GM12878 (cell line): ENCODE data around the gene CENPX. TPM values are rescaled to one million over a fixed set of nuclear protein-coding genes. Genes with fewer than 3 reads are reported as not detected.

Experiments used
- ATAC-seq: fragments of 200-7000 bp; cut with Tn5 transposase; 3 replicates; pipeline ENCODE4 v1.9.1; 2020; ENCODE audit warnings: mild to moderate bottlenecking, moderate library complexity
- BruUV-seq: library from RNA; stranded (reverse); fragments of 400-500 nt; replicated peaks from 2 replicates; lab custom pipeline; 2021; lab: Mats Ljungman, UMichigan
- CTCF ChIA-PET: fragments of 300-600 bp; sonication (Branson Sonifier 250); formaldehyde crosslinking; extraction: SDS; loops from one replicate; lab custom pipeline; 2021; ENCODE audit warnings: inconsistent platforms; lab: Yijun Ruan, JAX
- POLR2A ChIA-PET: fragments of 350-600 bp; formaldehyde crosslinking; extraction: SDS; loops from one replicate; lab custom pipeline; 2021; ENCODE audit warnings: inconsistent platforms; lab: Charles Lee
- RAD21 ChIA-PET: fragments of 300-600 bp; sonication (Branson Sonifier 250); formaldehyde crosslinking; loops from one replicate; lab custom pipeline; 2023; ENCODE audit warnings: antibody characterized with exemption; ENCODE audit not compliant: unreplicated experiment; lab: Charles Lee
- SMC1A ChIA-PET: fragments of 300-600 bp; sonication (Branson Sonifier 250); formaldehyde crosslinking; loops from one replicate; lab custom pipeline; 2023; ENCODE audit not compliant: unreplicated experiment, uncharacterized antibody; lab: Charles Lee
- DNase-seq: peaks from one replicate; pipeline ENCODE4 v3.0.0-alpha.2; 2011; ENCODE audit warnings: low read depth, low spot score
- FAIRE-seq: peaks from 3 replicates; lab custom pipeline; 2011; peaks lifted over from hg19 to GRCh38; lab: Jason Lieb, UNC
- H2AFZ ChIP-seq: 2 replicates; pipeline ENCODE4 v1.6.0; 2011; ENCODE audit warnings: low read depth, low read length, control low read depth; ENCODE audit not compliant: control insufficient read depth
- H3K27ac ChIP-seq: 2 replicates; pipeline ENCODE4 v1.5.1; 2011; ENCODE audit warnings: control low read depth; ENCODE audit not compliant: control insufficient read depth, insufficient read depth
- H3K27me3 ChIP-seq, 2 experiments: replicated peaks in 1 of 2; 2 replicates each; pipeline versions ENCODE4 v1.6.0 to v1.6.1; 2011; ENCODE audit warnings: low read length in 1 of 2; ENCODE audit not compliant: control insufficient read depth in 2 of 2, insufficient read depth in 2 of 2
- H3K36me3 ChIP-seq, 2 experiments: 2 replicates each; pipeline ENCODE4 v1.5.1; 2011; ENCODE audit warnings: low read length in 1 of 2; ENCODE audit not compliant: control insufficient read depth in 2 of 2, insufficient read depth in 2 of 2
- H3K4me1 ChIP-seq: 2 replicates; pipeline ENCODE4 v1.6.1; 2011; ENCODE audit warnings: mild to moderate bottlenecking, low read length, moderate library complexity, mixed read lengths; ENCODE audit not compliant: control insufficient read depth, insufficient read depth
- H3K4me2 ChIP-seq: 2 replicates; pipeline ENCODE4 v1.6.0; 2011; ENCODE audit warnings: control low read depth; ENCODE audit not compliant: control insufficient read depth, insufficient read depth
- H3K4me3 ChIP-seq: fragments of 200-600 bp; sonication (generic); 2 replicates; pipeline ENCODE4 v1.5.1; 2016
- H3K79me2 ChIP-seq: 2 replicates; pipeline ENCODE4 v1.6.0; 2011; ENCODE audit warnings: low read length; ENCODE audit not compliant: control insufficient read depth, insufficient read depth
- H3K9ac ChIP-seq: 2 replicates; pipeline ENCODE4 v1.8.0; 2011; ENCODE audit warnings: low read length, control low read depth, mixed read lengths; ENCODE audit not compliant: control insufficient read depth, insufficient read depth
- H3K9me3 ChIP-seq: replicated peaks from 3 replicates; pipeline ENCODE4 v1.5.1; 2011; ENCODE audit warnings: mild to moderate bottlenecking, low read length; ENCODE audit not compliant: control insufficient read depth, insufficient read depth
- H4K20me1 ChIP-seq: 2 replicates; pipeline ENCODE4 v1.6.0; 2011; ENCODE audit not compliant: control insufficient read depth, insufficient read depth
- BCL11A ChIP-seq: IDR thresholded peaks from 2 replicates; pipeline ENCODE4 v1.6.1; 2011; ENCODE audit warnings: low read depth, low read length
- EP300 ChIP-seq, 2 experiments: fragments of 150-350 bp in 1 of 2; IDR thresholded peaks; 2 replicates each; pipeline ENCODE4 v1.6.1; 2011 to 2012; ENCODE audit warnings: low read depth in 2 of 2, low read length in 2 of 2, borderline replicate concordance in 1 of 2, improper control_type of control experiment in 1 of 2, inconsistent platforms in 1 of 2; ENCODE audit not compliant: control insufficient read depth in 1 of 2
- KLF5 ChIP-seq: fragments of 450-650 bp; IDR thresholded peaks from 2 replicates; pipeline ENCODE4 v1.6.1; 2014; ENCODE audit warnings: mild to moderate bottlenecking; ENCODE audit not compliant: partially characterized antibody
- MYC ChIP-seq: IDR thresholded peaks from 2 replicates; pipeline ENCODE4 v1.6.1; 2011; ENCODE audit warnings: mild to moderate bottlenecking, low read length, moderate library complexity, inconsistent platforms; ENCODE audit not compliant: insufficient read depth, insufficient replicate concordance, insufficient read length, severe bottlenecking
- SUZ12 ChIP-seq: fragments of 200-600 bp; sonication (generic); IDR thresholded peaks from one replicate; pipeline ENCODE4 v1.6.1; 2018; ENCODE audit warnings: antibody characterized with exemption, mild to moderate bottlenecking; ENCODE audit not compliant: unreplicated experiment
- WGBS: methylation state at CpG from one replicate; pipeline ENCODE4 v1.1.6; 2016; ENCODE audit warnings: low lambda C conversion rate; ENCODE audit not compliant: insufficient replicate concordance, insufficient coverage; ENCODE audit errors: missing lambda C conversion rate; 5-methylcytosine and 5-hydroxymethylcytosine counted together
- in situ Hi-C: fragments of 300-500 bp; cut with MboI; formaldehyde crosslinking; loops from 9 replicates; pipeline ENCODE4 v1.14.3; 2018; ENCODE audit warnings: mixed read lengths
- intact Hi-C: fragments of 100-400 bp; cut with micrococcal nuclease; formaldehyde crosslinking; loops from one replicate; pipeline ENCODE4 v1.14.2; 2022; ENCODE audit not compliant: unreplicated experiment
- polyA plus RNA-seq, 11 experiments: library from polyadenylated mRNA; depleted of rRNA in 4 of 11; unstranded in 6 of 11; stranded (reverse) in 5 of 11; fragments of >200 nt; fragmentation: Nextera tagmentation in 4 of 11; fragmentation: Illumina TruSeq in 1 of 11; extraction: Ambion mirVana in 4 of 11; extraction: Trizol in 1 of 11; gene quantifications; 1 replicate in 1 of 11; 2 replicates in 10 of 11; pipeline versions ENCODE4 v1.2.1 to v1.2.3, GENCODE V29; 2011 to 2016; ENCODE audit warnings: inconsistent platforms in 2 of 11, missing spikeins in 2 of 11, low read depth in 1 of 11
- total RNA-seq, 4 experiments: library from RNA; depleted of rRNA in 3 of 4; stranded (reverse); fragments of >200 nt in 3 of 4; fragmentation: Illumina TruSeq in 1 of 4; extraction: Trizol in 1 of 4; gene quantifications; 2 replicates each; pipeline versions ENCODE4 v1.2.1 to v1.2.3, GENCODE V29; 2013 to 2021

The CENPX gene
- total and polyA plus RNA-seq, 10 of the 15 experiments (the other 5 are each of a cell fraction or from before 2014, with no cell fraction given) = 11.7 to 182 (median 71.9) TPM

DNA sequence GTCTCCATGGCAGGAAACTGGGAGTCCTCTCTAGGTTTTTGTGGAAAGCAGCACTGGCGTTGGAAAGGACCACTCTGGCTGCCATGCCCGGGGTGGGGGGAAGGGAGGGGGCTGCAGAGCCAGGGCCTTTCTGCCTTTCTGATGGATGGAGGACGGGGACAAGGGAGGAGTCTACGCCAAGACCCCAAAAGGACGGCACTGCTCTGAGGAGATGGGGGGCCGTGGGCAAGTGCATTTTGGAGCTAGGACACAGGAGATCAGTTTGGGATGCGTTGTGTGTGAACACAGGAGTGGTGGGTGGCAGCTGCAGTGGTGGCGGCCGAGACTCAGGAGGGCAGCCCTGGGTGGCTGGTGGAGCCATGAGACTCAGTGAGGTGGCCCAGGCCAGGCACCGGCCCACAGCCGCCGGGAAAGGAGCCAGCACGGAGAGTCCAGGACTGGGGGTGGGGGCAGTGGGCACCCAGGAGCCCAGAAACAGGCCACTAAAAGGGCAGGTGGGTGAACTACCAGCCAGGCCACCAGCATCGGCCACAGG lies 2.0 kb downstream of the CENPX start:
- no peak for TF ChIP-seq EP300 (IDR thresholded peaks at IDR 0.05; ENCODE audit: borderline replicate concordance in 1 of 2, control insufficient read depth in 1 of 2, low read depth in 2 of 2, low read length in 2 of 2)
- TF ChIP-seq BCL11A = no peak
- TF ChIP-seq SUZ12 = no peak
- no peak for TF ChIP-seq MYC
- TF ChIP-seq KLF5 = no peak
- H4K20me1 ChIP-seq = no peaks in the 10 kb centered on the region
- ChIA-PET SMC1A (interaction anchor here (1.1 to 1.8 kb wide), 3 partner anchors 61 to 66 kb away, joined by 3 to 8 read pairs (median 4); no protein-coding TSS in a partner anchor), RAD21 (interaction anchor here (0.8 to 4.4 kb wide), 9 partner anchors 10 to 98 kb away, joined by 3 to 68 read pairs (median 4); partner anchors contain the start of gene NOTUM), POLR2A (interaction anchor here (0.6 to 1.5 kb wide), 4 partner anchors 17 to 85 kb away, joined by 3 to 8 read pairs (median 6); partner anchors contain the start of gene DCXR), CTCF (interaction anchor here (0.6 to 5.0 kb wide), 24 partner anchors 7 to 286 kb away, joined by 3 to 89 read pairs (median 4); partner anchors contain the start of genes DCXR and NOTUM)
- FAIRE-seq = no peak
- peak overlapping the region; percentile 95 for H3K4me2 ChIP-seq
- in situ Hi-C loops (no loop called here), intact Hi-C loops (loop anchor here (1.0 to 5.0 kb wide), 3 partner anchors 61 to 158 kb away; partner anchors contain the start of gene P4HB)
- peak overlapping the region; percentile 89; the same call in 1 of the 2 replicates for H3K4me3 ChIP-seq
- H3K27me3 ChIP-seq = no peaks in the 10 kb centered on the region
- no peak overlapping the region for H2AFZ ChIP-seq
- H3K9ac ChIP-seq = no peak overlapping the region
- BruUV-seq = no TSS peak
- no peak overlapping the region for H3K27ac ChIP-seq
- WGBS = 93% methylated on average over 14 of the region's 14 CpGs
- peaks cover 14% of the 10 kb centered on the region for H3K4me1 ChIP-seq
- no peaks in the 10 kb centered on the region for H3K9me3 ChIP-seq
- no peak for DNase-seq
- H3K36me3 ChIP-seq = no peaks in the 10 kb centered on the region; a peak in 2 of 4 replicates
- no peak for ATAC-seq
- peaks cover 26% of the 10 kb centered on the region for H3K79me2 ChIP-seq
